Subcutaneous adipose tissue (tissue), 4 donors: Measurements from ENCODE around the gene ESAM. TPM values are rescaled to one million over a fixed set of nuclear protein-coding genes. Genes with fewer than 3 reads are reported as not detected.

Source experiments
- total RNA-seq, 4 donors: library from RNA; depleted of rRNA; stranded (reverse); fragments of >200 nt; gene quantifications; one replicate each; pipeline ENCODE4 v1.1.0, GENCODE V29; 2016
- TF ChIP-seq, protein P1 (sequence below): fragments of 450-650 bp; IDR thresholded peaks from one replicate; pipeline ENCODE4 v1.5.1; 2016; ENCODE audit warnings: low read depth, mild to moderate bottlenecking, control low read depth, antibody characterized with exemption, moderate library complexity

Gene ESAM
- total RNA-seq, 4 donors from 2014 or later: 15.0 to 82.7 (median 38.6) TPM

DNA sequence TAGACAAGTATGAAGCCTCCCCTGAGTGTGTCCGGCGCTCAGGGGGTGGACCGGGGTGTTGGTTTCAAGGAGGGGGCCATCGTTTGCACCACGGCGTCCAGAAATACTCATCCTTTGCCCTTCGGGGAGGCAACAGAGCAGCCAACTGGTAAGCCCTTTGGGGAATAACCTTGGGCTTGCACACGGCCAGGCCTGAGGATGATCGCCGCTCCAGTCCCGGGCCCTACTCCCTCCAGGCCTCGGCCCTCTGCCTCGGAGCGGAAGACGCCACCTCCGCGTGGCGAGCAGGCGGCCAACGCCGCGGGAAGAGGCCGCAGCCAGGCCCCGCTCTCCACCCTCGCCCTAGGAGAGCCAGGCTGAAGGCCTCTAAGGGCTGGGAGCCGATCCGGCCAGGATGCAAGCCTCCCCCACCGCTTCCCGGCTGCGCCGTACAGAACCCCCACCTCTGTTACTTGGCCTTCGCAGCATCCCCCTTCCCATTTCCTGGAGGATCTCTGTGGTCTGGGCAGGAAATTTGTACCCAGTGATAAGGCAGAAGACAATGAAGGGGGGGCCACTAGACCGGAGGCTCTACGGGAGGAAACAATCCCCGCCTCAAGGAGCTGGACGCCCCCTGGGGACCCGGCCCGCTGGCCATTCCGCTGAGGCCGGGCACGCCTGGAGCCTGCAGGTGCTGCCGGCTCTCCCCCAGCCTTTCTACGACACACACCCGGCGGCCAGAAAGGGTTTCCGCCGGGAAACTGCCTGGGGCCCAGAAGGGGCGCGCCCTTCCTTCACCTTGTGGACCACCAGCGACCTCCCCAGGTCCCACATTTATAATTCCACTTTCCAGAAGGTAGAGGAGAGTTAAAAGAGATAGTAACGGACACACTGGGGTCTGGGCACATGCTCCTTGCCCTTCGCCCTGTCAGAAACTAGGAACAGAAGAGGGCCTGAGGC is 2.6 kb downstream of the ESAM start:
- TF ChIP-seq, protein P1, sequence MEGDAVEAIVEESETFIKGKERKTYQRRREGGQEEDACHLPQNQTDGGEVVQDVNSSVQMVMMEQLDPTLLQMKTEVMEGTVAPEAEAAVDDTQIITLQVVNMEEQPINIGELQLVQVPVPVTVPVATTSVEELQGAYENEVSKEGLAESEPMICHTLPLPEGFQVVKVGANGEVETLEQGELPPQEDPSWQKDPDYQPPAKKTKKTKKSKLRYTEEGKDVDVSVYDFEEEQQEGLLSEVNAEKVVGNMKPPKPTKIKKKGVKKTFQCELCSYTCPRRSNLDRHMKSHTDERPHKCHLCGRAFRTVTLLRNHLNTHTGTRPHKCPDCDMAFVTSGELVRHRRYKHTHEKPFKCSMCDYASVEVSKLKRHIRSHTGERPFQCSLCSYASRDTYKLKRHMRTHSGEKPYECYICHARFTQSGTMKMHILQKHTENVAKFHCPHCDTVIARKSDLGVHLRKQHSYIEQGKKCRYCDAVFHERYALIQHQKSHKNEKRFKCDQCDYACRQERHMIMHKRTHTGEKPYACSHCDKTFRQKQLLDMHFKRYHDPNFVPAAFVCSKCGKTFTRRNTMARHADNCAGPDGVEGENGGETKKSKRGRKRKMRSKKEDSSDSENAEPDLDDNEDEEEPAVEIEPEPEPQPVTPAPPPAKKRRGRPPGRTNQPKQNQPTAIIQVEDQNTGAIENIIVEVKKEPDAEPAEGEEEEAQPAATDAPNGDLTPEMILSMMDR: no peak

DNA sequence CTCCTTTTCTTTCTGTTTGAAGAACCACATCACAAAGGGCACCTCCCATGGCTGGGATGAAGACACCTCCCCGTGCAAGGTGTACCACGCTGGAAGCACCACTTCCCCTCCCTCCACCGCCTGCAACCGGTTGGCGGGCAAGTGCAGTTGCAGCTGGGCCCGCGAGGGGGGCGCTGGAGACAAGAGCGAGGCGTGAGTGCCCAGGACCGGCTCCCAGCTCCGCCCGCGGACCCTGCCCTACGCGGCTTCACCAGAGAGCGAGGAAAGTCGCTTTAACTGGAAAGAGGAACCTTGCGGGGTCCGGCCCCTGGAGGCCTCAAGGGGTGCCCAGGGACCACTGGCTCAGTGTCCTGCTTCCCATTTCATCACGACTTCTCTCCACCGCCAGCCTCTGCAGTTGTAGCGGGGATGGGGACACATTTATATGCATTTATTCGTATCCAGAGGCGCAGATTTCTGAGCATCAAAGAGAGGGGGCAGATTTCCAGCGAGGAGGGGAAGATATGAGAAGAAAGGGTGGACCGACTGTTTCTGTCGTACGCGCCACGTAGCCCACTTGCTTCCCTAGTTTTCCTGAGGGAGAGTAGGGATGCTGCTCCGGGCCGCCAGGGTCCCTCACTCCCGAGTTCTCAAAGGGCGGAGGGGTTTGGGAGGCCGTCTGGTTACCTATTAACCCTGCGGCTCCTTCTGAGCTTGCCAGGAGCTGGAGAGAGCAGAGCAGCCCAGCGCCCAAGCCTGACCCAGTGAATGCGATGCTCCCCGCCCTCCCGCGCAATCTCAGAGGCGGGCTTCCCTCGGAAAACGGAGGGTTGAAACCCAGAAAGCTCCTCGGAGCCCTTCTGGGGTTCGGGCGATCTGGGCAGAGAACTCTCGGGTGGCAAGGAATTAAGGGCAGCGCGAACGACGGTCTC is 3.5 kb downstream of the ESAM start:
- TF ChIP-seq, protein P1: no peak

DNA sequence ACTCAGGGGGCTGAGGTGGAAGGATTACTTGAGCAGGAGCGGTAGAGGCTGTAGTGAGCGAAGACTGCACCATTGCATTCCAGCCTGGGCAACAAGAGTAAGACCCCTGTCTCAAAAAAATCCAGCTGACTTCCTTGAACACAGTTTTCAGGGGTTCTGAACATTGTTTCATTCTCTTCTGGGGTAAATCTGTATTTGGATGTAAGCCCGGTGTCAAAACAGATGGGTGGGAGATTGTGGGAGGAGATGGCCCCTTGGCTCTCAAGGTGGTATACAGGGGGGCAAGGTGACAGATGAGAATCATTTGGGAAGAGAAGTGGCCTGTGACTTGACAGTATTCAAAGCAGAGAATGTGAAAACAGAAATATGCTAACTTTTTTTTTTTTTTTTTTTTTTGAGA is 4.8 kb downstream of the ESAM start:
- TF ChIP-seq, protein P1: no peak

DNA sequence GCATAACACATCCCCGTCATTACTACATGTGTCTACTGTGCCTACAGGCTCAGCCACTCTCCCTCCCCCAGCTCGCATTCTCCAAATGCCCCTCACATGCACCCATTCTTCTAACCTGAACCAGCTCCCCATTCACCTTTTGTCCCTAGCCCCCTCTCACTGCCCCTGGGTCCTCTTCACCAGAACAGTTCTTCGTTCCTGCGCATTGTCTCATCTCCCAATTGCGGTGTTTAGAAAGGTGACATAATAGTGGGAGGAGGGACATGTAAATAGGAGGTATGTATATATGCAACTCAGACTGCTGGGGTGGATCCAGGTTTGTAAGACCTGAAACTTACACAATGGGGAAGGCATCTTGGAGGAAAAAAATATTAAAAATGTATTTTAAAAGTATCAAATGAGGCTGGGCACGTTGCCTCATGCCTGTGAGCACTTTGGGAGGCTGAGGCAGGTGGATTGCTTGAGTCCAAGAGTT is 5.3 kb downstream of the ESAM start:
- TF ChIP-seq, protein P1: no peak

DNA sequence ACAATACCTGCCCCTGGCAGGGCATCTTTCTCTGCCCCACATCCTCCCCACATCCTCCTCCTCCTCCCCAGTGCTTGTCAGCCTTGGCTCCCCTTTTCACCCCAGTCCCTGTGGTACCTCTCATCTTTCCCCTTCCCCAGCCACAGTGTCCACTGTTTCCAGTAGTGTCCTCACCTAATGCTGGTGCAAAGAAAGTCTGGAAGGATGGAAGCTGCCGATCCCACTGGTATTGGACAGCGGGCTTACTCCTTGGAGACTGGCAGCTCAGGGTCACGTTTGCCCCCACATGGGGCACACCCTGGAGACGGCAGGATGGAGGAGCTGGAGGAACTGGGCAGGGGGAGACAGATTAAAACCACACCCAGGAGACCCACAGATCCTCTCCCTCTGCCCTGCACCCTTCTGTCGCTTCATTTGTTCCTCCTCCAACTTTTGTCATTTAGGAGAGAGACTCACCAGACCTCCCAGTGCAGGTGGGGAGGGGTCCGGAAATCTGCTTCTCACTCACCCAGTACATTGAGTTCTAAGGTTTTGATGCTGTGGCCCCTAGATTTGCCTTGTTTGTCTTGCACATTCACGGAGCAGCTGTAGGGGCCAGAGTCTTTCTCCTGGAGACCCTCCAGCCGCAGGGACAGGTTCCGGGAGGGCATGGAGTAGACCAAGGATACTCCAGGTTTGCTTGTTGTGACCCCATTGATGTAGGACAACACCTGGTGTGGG is 5.9 kb downstream of the ESAM start:
- TF ChIP-seq, protein P1: no peak

DNA sequence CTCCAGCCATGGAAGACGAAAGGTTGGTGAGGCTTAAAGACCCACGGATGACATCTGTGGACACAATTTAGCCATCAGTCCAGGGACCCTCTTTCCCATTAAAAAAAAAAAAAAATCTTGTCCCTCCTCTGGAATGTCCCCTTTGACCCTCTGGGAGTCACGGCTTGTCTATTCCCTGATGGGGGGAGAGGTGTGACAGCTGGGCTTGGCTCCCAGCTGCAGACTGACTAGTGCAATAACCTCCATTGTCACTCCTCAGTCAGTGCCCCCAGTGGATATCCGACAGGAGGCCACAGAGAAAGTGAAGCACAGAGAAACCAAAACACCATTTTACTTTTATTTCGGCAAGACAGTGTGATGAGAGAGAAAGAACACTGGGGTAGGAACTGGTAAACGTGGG is 7.4 kb downstream of the ESAM start:
- TF ChIP-seq, protein P1: no peak
